Inflammatory macrophage treated with lipopolysaccharide for 1 hour (primary cell): Measurements from ENCODE around the gene NUDT8.
A peak's percentile ranks its signal among the peaks of the same experiment; 100 is the strongest.
"Not testable (repeated sequence)": the region's sequence is repeated elsewhere in the genome, so short reads cannot be mapped to it uniquely, and the experiment has no call there.

ENCODE experiments used
- DNase-seq, 2 donors: peaks; one replicate each; pipeline ENCODE4 v3.0.0-alpha.2; 2020 to 2022

NUDT8 gene

GRCh38 chr11:67611165-67611564 lies 18.6 kb downstream of the NUDT8 start:
- no peak for DNase-seq

GRCh38 chr11:67610302-67610868 lies 19.4 kb downstream of the NUDT8 start:
- no peak for DNase-seq

DNA sequence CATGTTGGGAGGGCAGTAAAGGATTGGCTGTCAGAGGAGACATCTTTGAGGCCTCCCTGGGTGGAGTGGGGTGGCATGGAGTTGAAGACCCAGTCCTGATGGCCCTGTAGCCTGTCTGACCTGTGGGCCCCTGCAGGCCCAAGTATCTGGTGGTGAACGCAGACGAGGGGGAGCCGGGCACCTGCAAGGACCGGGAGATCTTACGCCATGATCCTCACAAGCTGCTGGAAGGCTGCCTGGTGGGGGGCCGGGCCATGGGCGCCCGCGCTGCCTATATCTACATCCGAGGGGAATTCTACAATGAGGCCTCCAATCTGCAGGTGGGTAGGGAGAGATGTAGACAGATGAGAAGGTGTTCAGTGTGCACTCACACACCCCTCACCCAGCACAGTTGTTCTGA lies 20.4 kb downstream of the NUDT8 start:
- DNase-seq, result no peak

DNA sequence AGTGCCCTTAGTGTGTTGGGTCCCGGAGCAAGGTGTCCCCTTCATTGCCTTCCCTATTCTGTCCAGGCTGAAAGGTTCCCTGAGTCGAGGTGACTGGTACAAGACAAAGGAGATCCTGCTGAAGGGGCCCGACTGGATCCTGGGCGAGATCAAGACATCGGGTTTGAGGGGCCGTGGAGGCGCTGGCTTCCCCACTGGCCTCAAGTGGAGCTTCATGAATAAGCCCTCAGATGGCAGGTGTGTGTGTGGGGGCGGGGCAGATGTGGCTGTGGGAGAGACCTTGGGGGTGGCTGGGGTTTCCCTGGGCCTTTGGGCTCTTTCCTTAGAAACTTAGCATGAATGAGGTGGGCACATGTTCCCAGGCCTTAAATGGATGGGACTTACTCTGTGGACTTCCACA lies 21.3 kb downstream of the NUDT8 start:
- DNase-seq, result no peak

- DNase-seq, result no peak
These were observed 22.2 kb downstream of the NUDT8 start for GRCh38 chr11:67607507-67607906.

GRCh38 chr11:67606492-67607295 lies 23.0 kb downstream of the NUDT8 start, which contains the start of gene NDUFV1:
Gene NDUFV1, plus strand, starts transcription at chr11:67606936. Its CDS starts 69 bp downstream, at chr11:67607005.
- DNase-seq, result peak; percentile 83 to 95

DNA sequence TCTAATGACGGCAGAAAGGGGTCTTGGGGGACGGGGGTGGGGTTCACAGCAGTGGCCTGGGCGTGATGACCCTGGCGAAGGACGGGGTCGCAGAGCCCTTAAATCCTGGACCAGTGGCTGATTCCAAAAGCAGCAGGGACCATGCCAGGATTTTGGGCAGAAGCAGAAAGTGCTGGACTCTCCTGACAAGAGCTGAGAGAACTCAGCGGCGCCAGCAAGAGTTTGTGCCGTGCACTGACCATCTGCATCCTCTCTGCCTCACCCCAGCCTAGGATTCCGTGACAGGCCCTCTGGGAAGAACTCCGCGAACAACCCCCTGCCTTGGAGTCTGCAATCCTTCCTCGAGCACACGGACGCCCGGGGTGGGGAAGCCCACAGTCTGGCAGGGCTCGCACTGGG lies 23.6 kb downstream of the NUDT8 start:
- DNase-seq, result no peak

GRCh38 chr11:67605231-67606011 lies 24.3 kb downstream of the NUDT8 start:
- DNase-seq, result no peak

DNA sequence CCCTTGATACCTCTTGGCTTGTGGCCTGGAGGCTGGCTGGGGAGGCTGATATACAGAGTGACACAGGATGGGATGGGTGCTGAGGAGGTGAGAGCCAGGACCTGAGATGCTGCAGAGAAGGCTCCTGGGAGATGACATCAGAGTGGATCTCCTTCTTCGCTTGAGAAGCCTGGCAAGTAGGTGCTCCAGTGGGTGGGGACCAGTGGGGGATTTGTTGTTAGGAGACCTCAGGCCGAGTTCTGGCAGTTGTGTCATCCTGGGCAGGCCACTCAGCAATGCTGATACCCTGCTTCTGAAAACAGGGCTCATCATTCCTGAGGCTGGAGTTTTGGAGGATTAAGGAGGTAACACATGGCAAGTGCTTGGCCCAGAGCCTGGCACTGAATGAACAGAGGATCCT lies 24.9 kb downstream of the NUDT8 start:
- no peak for DNase-seq

- not testable (repeated sequence) for DNase-seq
These were observed 25.6 kb downstream of the NUDT8 start for GRCh38 chr11:67604119-67604518.

DNA sequence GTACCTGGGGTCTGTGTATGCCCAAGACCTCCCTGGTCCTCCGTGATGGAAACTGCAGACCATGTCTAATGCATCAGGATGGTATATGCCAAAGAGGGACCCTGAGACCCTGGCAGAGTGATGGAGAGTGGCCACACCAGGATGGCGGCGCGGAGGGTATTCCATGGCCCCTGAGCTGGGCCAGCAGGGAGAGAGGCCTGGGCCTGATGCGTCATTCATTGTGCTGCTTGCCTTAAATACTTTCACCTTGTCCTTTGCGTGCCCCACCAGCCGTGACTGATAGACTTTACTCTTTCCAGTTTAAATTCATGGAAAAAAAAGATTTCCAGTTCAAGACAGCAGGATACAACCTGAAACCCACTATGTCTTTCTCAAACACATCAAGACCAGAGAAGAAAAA lies 28.6 kb downstream of the NUDT8 start:
- DNase-seq, result no peak

GRCh38 chr11:67600324-67601029 lies 29.3 kb downstream of the NUDT8 start:
- no peak for DNase-seq

- no peak for DNase-seq
These were observed 30.6 kb downstream of the NUDT8 start for GRCh38 chr11:67599149-67599548.

- not testable (repeated sequence) for DNase-seq
These were observed 31.8 kb downstream of the NUDT8 start for GRCh38 chr11:67597963-67598362.

- not testable (repeated sequence) for DNase-seq
These were observed 32.3 kb downstream of the NUDT8 start for GRCh38 chr11:67597458-67597857.

DNA sequence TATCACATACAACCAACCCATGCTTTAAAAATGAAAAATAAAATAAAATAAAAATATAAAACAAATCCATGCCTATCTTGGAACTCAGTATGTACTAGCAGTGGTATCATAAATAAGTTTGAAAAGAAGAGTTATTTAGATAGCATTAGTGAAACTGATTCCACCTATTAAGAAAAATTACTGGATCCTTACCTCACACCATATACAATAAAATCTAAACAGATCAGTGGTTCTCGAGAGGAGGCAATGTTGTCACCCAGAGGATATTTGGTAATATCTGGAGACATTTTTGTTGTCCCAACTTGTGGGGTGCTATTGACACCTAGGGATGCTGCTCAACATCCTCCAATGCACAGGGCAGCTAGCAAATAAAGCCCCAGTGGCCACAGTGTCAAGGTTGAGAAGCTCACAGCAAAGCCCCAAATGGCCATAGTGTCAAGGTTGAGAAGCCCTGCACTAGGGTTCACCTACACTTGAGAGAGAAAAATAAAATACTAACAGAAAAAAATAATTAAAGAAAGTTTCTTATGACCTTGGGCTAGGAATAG lies 32.9 kb downstream of the NUDT8 start:
- DNase-seq, result no peak

DNA sequence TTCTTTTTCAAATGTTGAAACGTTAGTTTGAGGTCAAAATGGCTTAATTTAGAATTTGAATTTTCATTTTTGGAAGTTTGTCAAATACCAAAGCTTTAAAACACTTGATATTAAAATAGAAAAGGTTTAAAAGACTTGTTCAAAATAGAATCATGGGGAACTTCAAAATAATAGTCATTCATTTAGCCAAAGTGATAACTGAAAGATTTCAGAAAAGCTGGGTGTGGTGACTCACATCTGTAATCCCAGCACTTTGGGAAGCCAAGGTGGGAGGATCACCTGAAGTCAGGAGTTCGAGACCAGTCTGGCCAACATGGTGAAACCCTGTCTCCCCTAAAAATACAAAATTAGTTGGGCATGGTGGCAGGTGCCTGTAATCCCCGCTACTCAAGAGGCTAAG lies 35.3 kb downstream of the NUDT8 start:
- no peak for DNase-seq

DNA sequence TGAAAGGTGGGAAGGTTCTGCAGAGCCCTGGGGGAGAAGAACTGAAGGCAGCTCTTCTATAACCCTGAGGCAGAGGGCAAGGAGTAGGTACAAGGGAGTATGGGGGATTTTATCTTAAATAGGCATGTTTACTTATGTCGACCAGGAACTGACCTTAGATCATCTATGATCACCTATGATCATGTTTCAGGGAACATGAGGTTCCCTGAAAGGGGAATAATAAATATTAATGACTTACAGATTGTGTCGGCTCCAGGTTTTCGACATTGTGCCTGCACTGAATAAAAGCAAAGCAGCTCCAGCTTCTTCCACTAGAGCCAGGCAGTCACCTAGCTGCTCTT lies 36.2 kb downstream of the NUDT8 start:
- DNase-seq, result no peak

DNA sequence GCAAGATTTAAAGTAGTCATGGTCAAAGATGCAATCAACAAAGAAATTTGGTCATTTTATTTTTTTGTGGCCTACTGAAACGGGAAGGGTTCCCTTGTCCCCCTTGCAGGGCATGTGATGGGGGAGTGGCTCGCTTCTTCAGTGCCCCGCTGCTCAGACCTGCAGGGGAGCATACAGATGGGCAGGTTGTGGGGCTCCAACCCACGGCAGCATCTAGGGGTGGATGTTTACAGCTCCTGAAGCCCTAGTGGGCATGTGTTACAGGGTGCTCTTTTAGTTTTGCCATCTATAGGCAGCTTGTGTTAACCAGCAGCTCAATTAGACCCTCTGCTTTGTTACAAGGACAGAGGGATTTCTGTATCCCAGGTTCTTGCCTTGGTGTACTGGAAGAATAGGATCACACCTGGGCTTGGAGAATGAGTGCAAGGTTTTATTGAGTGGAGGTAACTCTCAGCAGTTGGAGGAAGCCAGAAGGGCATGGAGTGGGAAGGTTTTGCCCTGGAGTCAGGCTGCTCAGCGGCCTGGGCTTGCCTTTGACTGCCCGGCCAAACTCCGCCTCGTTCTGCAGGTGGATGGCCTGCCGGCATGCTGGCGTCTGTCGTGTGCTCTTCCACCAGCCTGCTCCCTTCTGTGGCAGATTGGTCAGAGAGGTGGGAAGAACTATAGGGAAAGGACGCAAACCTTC lies 36.7 kb downstream of the NUDT8 start:
- DNase-seq, result no peak

GRCh38 chr11:67588899-67589415 lies 40.8 kb downstream of the NUDT8 start:
- not testable (repeated sequence) for DNase-seq

DNA sequence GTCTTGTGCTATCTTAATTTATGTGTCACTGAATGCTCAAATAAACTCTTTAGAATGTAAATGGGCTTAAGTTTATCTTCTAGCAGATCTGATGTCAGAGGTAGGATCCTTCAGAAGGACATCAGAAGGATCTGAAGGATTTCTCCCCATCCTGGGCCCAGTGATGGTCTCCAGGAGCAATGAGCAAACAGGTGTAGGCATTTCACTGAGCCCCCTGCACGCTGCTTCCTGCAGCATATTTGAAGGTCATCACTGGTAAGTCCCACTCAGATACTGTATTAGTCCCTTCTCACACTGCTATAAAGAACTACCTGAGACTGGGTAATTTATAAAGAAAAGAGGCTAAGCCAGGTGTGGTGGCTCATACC lies 41.6 kb downstream of the NUDT8 start:
- no peak for DNase-seq
